Fibroblast of lung (primary cell): ENCODE measurements around the gene TGDS. TPM values are rescaled to one million over a fixed set of nuclear protein-coding genes. Genes with fewer than 3 reads are reported as not detected.
A peak's percentile ranks its signal among the peaks of the same experiment; 100 is the strongest.

Experiments used
- DNase-seq, 2 donors: peaks; one replicate each; pipeline versions ENCODE4 v3.0.0 to v3.0.0-alpha.2; 2010; ENCODE audit warnings: low read depth in 2 of 2
- H2AFZ ChIP-seq: 2 replicates; pipeline ENCODE4 v1.5.1; 2012; ENCODE audit warnings: low read length, control low read depth, inconsistent platforms
- H3K27ac ChIP-seq: 2 replicates; pipeline ENCODE4 v1.5.1; 2011; ENCODE audit warnings: low read length, control low read depth; ENCODE audit not compliant: insufficient read depth
- H3K27me3 ChIP-seq: 2 replicates; pipeline ENCODE4 v1.5.1; 2011; ENCODE audit warnings: mild to moderate bottlenecking, low read length; ENCODE audit not compliant: control insufficient read depth, insufficient read depth
- H3K36me3 ChIP-seq: 2 replicates; pipeline ENCODE4 v1.5.1; 2011; ENCODE audit warnings: low read length; ENCODE audit not compliant: control insufficient read depth, insufficient read depth
- H3K4me1 ChIP-seq: 2 replicates; pipeline ENCODE4 v1.5.1; 2011; ENCODE audit warnings: low read length; ENCODE audit not compliant: control insufficient read depth, insufficient read depth; ENCODE audit errors: extremely low read depth
- H3K4me2 ChIP-seq: 2 replicates; pipeline ENCODE4 v1.5.1; 2011; ENCODE audit warnings: low read length, control low read depth; ENCODE audit not compliant: insufficient read depth; ENCODE audit errors: extremely low read depth
- H3K4me3 ChIP-seq, 4 experiments: fragments of 200-600 bp in 1 of 4; sonication (generic) in 1 of 4; replicated peaks in 1 of 4; 2 replicates each; pipeline ENCODE4 v1.5.1; 2011 to 2016; ENCODE audit warnings: low read length in 4 of 4, low read depth in 3 of 4, mild to moderate bottlenecking in 3 of 4, control low read depth in 2 of 4, inconsistent platforms in 1 of 4, mixed read lengths in 1 of 4; ENCODE audit not compliant: insufficient read depth in 1 of 4; ENCODE audit errors: control extremely low read depth in 1 of 4
- H3K79me2 ChIP-seq: 2 replicates; pipeline ENCODE4 v1.5.1; 2012; ENCODE audit warnings: mild to moderate bottlenecking, low read length, inconsistent platforms; ENCODE audit not compliant: control insufficient read depth, insufficient read depth
- H3K9ac ChIP-seq: 2 replicates; pipeline ENCODE4 v1.5.1; 2011; ENCODE audit warnings: mild to moderate bottlenecking, low read length, control low read depth; ENCODE audit not compliant: insufficient read depth
- H3K9me3 ChIP-seq: 2 replicates; pipeline ENCODE4 v1.5.1; 2012; ENCODE audit warnings: low read depth, low read length; ENCODE audit not compliant: control insufficient read depth, insufficient read depth
- H4K20me1 ChIP-seq: 2 replicates; pipeline ENCODE4 v1.5.1; 2011; ENCODE audit warnings: low read length; ENCODE audit not compliant: control insufficient read depth, insufficient read depth; ENCODE audit errors: extremely low read depth
- EZH2 ChIP-seq: IDR thresholded peaks from 2 replicates; pipeline ENCODE4 v1.5.1; 2012; ENCODE audit warnings: low read length, control low read depth, mild to moderate bottlenecking; ENCODE audit errors: missing control alignments
- polyA plus RNA-seq, 2 donors: library from polyadenylated mRNA; depleted of rRNA in 1 of 2; stranded (reverse) in 1 of 2; unstranded in 1 of 2; fragments of >200 nt; gene quantifications; 2 replicates each; pipeline ENCODE4 v1.2.1, GENCODE V29; 2011 to 2012; ENCODE audit warnings: missing spikeins in 1 of 2
- total RNA-seq: library from RNA; depleted of rRNA; stranded (reverse); fragments of >200 nt; gene quantifications from 2 replicates; pipeline ENCODE4 v1.2.1, GENCODE V29; 2014
- TF ChIP-seq, protein P1 (sequence below), 2 donors: IDR thresholded peaks in 1 of 2; conservative IDR thresholded peaks in 1 of 2; 1 replicate in 1 of 2; 2 replicates in 1 of 2; pipeline ENCODE4 v1.5.1; 2011 to 2012; ENCODE audit warnings: low read length in 2 of 2, control low read depth in 1 of 2, inconsistent platforms in 1 of 2, low read depth in 1 of 2, mild to moderate bottlenecking in 1 of 2

TGDS gene
- total and polyA plus RNA-seq, 2 donors (not counting 1 experiment from before 2014, with no cell fraction given), result 13.4 to 15.2 TPM

DNA sequence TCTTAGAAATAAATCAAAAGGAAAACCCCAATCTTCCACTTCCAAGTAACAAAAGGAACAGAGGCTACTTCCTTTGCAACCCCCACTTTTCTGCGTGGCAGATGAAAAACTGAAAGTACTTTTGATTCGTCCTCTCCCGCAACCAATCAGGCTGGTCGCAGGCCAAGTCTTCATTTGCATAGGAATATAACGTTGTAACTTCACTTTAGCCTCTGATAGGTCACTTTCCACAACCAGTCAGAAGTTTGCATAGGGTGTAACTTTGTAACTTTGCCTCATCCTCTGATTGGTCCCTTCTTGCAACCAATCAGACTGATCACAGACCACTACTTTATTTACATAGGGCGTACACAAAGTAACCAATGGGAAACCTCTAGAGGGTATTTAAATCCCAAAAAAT lies 37.2 kb downstream of the TGDS start:
- Histone ChIP-seq H3K4me1 (no peaks in the 10 kb centered on the region), H3K9me3 (no peaks in the 10 kb centered on the region), H4K20me1 (no peaks in the 10 kb centered on the region), H2AFZ (no peak overlapping the region), H3K4me2 (no peak overlapping the region), H3K4me3 (no peak overlapping the region), H3K79me2 (no peaks in the 10 kb centered on the region), H3K27ac (no peak overlapping the region), H3K27me3 (no peaks in the 10 kb centered on the region), H3K36me3 (no peaks in the 10 kb centered on the region), H3K9ac (no peak overlapping the region)
- peak in 1 of 2 donors; percentile 16 for DNase-seq
- TF ChIP-seq, protein P1, sequence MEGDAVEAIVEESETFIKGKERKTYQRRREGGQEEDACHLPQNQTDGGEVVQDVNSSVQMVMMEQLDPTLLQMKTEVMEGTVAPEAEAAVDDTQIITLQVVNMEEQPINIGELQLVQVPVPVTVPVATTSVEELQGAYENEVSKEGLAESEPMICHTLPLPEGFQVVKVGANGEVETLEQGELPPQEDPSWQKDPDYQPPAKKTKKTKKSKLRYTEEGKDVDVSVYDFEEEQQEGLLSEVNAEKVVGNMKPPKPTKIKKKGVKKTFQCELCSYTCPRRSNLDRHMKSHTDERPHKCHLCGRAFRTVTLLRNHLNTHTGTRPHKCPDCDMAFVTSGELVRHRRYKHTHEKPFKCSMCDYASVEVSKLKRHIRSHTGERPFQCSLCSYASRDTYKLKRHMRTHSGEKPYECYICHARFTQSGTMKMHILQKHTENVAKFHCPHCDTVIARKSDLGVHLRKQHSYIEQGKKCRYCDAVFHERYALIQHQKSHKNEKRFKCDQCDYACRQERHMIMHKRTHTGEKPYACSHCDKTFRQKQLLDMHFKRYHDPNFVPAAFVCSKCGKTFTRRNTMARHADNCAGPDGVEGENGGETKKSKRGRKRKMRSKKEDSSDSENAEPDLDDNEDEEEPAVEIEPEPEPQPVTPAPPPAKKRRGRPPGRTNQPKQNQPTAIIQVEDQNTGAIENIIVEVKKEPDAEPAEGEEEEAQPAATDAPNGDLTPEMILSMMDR (conservative IDR thresholded peaks at IDR 0.05 in 1 of 2, IDR thresholded peaks at IDR 0.05 in 1 of 2; ENCODE audit: low read depth in 1 of 2, low read length in 2 of 2), result no peak
- TF ChIP-seq EZH2, result no peak

DNA sequence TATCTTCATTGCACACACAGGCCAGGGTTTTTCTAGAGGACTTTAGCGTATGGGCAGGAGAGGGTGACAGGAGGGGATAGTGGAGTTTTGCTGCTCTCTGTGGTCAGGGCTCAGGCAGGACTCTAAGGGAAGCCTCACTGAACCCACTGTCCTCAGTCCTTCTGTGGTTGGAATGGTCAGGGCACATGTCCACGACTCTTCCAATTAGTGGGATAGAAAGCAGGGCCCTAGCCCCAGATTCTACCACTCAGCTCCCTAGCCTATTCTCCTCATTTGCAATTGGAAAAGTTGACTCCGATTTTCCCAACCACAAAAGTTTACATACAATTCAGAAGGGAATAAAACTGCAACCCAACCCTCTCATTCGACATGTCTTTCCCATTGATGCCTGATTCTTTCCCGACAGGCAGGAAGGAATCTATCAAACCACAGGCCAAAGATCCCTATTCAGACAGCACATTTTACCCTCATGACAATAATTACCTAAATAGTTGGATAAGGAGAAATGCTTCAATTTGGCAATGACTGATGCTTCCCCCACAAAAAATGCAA lies 38.2 kb downstream of the TGDS start:
- Histone ChIP-seq H3K79me2 (no peaks in the 10 kb centered on the region), H3K36me3 (no peaks in the 10 kb centered on the region), H3K9ac (no peak overlapping the region), H3K9me3 (no peaks in the 10 kb centered on the region), H2AFZ (no peak overlapping the region), H3K27ac (no peak overlapping the region), H3K27me3 (no peaks in the 10 kb centered on the region), H3K4me1 (no peaks in the 10 kb centered on the region), H3K4me2 (no peak overlapping the region), H3K4me3 (no peak overlapping the region), H4K20me1 (no peaks in the 10 kb centered on the region)
- no peak for TF ChIP-seq EZH2
- TF ChIP-seq, protein P1 (conservative IDR thresholded peaks at IDR 0.05 in 1 of 2, IDR thresholded peaks at IDR 0.05 in 1 of 2; ENCODE audit: low read depth in 1 of 2, low read length in 2 of 2), result no peak
- DNase-seq, result no peak

DNA sequence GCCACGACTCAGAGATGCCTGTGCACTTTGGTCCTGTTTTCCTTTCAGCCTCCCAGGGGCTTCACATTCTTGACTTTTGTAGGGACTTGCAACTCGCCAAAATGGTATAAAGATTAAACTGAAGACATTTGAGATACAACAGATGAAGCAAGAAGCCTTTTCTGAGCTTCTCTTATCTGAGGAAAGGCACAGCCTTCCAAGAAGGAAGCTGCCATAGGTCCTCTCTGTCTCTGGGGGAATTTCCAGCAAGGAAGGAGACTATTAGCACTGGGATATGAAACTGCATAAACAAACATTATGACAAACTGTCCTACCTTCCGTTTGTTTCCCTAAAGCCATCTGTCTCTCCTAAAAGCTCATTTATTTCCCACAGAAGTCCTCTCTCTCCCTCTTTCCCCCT lies 39.3 kb downstream of the TGDS start:
- no peak for DNase-seq
- Histone ChIP-seq H3K36me3 (no peaks in the 10 kb centered on the region), H3K4me2 (no peak overlapping the region), H3K27ac (no peak overlapping the region), H3K27me3 (no peaks in the 10 kb centered on the region), H3K4me1 (no peaks in the 10 kb centered on the region), H2AFZ (no peak overlapping the region), H3K9ac (no peak overlapping the region), H4K20me1 (no peaks in the 10 kb centered on the region), H3K4me3 (no peak overlapping the region), H3K79me2 (no peaks in the 10 kb centered on the region), H3K9me3 (no peaks in the 10 kb centered on the region)
- TF ChIP-seq EZH2, result no peak
- TF ChIP-seq, protein P1 (conservative IDR thresholded peaks at IDR 0.05 in 1 of 2, IDR thresholded peaks at IDR 0.05 in 1 of 2; ENCODE audit: low read depth in 1 of 2, low read length in 2 of 2), result no peak
